Measurements from ENCODE around the gene FNDC5.

DNA sequence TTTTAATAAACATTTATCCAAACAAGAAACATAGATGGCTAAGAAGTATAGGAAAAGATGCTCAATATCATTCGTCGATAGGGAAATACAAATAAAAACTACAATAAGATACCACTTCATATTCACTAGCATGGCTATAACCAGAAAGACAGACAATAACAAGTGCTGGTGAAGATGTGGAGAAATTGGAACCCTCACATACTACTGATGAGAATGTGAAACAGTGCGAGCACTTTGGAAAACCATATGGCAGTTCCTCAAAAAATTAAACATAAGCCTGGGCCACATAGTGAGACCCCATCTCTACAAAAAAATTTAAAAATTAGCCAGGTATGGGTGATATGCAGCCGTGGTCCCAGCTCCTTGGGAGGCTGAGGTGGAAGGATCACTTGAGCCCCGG, 39.6 kb upstream of the FNDC5 start:
- no peak for TF ChIP-seq POLR2AphosphoS5 (IDR thresholded peaks at IDR 0.05)
- TF ChIP-seq, protein P1, sequence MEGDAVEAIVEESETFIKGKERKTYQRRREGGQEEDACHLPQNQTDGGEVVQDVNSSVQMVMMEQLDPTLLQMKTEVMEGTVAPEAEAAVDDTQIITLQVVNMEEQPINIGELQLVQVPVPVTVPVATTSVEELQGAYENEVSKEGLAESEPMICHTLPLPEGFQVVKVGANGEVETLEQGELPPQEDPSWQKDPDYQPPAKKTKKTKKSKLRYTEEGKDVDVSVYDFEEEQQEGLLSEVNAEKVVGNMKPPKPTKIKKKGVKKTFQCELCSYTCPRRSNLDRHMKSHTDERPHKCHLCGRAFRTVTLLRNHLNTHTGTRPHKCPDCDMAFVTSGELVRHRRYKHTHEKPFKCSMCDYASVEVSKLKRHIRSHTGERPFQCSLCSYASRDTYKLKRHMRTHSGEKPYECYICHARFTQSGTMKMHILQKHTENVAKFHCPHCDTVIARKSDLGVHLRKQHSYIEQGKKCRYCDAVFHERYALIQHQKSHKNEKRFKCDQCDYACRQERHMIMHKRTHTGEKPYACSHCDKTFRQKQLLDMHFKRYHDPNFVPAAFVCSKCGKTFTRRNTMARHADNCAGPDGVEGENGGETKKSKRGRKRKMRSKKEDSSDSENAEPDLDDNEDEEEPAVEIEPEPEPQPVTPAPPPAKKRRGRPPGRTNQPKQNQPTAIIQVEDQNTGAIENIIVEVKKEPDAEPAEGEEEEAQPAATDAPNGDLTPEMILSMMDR (IDR thresholded peaks at IDR 0.05; ENCODE audit: poor library complexity, severe bottlenecking), result no peak
- TF ChIP-seq EZH2 (IDR thresholded peaks at IDR 0.05; ENCODE audit: borderline replicate concordance, insufficient read depth, low read length, poor library complexity, severe bottlenecking), result no peak
- no peak for TF ChIP-seq EP300 (conservative IDR thresholded peaks at IDR 0.05; ENCODE audit: poor library complexity, severe bottlenecking)
- TF ChIP-seq RAD21 (conservative IDR thresholded peaks at IDR 0.05), result no peak
- TF ChIP-seq, protein P2, sequence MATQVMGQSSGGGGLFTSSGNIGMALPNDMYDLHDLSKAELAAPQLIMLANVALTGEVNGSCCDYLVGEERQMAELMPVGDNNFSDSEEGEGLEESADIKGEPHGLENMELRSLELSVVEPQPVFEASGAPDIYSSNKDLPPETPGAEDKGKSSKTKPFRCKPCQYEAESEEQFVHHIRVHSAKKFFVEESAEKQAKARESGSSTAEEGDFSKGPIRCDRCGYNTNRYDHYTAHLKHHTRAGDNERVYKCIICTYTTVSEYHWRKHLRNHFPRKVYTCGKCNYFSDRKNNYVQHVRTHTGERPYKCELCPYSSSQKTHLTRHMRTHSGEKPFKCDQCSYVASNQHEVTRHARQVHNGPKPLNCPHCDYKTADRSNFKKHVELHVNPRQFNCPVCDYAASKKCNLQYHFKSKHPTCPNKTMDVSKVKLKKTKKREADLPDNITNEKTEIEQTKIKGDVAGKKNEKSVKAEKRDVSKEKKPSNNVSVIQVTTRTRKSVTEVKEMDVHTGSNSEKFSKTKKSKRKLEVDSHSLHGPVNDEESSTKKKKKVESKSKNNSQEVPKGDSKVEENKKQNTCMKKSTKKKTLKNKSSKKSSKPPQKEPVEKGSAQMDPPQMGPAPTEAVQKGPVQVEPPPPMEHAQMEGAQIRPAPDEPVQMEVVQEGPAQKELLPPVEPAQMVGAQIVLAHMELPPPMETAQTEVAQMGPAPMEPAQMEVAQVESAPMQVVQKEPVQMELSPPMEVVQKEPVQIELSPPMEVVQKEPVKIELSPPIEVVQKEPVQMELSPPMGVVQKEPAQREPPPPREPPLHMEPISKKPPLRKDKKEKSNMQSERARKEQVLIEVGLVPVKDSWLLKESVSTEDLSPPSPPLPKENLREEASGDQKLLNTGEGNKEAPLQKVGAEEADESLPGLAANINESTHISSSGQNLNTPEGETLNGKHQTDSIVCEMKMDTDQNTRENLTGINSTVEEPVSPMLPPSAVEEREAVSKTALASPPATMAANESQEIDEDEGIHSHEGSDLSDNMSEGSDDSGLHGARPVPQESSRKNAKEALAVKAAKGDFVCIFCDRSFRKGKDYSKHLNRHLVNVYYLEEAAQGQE (IDR thresholded peaks at IDR 0.05; ENCODE audit: borderline replicate concordance), result no peak
- no peak for TF ChIP-seq MXI1 (conservative IDR thresholded peaks at IDR 0.05; ENCODE audit: poor library complexity, severe bottlenecking)
- no peak for TF ChIP-seq TAF1 (IDR thresholded peaks at IDR 0.05; ENCODE audit: low read depth)

Data from neural cell (in vitro differentiated cells).